GM12872 (cell line): ENCODE measurements around the gene VAMP4.

Experiments used
- TF ChIP-seq, protein P1 (sequence below): IDR thresholded peaks from 3 replicates; pipeline ENCODE4 v1.5.1; 2011; ENCODE audit warnings: low read depth, mild to moderate bottlenecking, low read length, moderate library complexity; ENCODE audit not compliant: insufficient read depth

VAMP4 gene

DNA sequence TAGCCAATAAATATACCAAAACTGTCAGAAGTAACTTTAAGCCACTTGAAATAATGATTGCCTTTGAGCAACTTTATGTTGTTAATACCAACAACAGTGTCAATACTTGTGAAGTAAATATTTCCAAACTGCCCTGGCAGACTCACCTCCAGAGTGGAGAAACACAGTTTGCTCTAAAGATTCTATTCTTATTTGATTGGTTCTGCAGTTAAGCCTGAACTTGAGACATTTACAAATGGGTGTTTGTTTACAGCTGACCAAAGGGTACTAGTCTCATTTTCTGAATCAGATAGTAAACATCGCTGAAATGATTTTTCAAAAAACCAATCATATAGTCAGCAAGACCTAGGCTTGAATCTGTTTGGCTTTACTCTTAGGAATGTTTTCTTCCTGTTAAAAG, 88.1 kb downstream of the VAMP4 start:
- TF ChIP-seq, protein P1, sequence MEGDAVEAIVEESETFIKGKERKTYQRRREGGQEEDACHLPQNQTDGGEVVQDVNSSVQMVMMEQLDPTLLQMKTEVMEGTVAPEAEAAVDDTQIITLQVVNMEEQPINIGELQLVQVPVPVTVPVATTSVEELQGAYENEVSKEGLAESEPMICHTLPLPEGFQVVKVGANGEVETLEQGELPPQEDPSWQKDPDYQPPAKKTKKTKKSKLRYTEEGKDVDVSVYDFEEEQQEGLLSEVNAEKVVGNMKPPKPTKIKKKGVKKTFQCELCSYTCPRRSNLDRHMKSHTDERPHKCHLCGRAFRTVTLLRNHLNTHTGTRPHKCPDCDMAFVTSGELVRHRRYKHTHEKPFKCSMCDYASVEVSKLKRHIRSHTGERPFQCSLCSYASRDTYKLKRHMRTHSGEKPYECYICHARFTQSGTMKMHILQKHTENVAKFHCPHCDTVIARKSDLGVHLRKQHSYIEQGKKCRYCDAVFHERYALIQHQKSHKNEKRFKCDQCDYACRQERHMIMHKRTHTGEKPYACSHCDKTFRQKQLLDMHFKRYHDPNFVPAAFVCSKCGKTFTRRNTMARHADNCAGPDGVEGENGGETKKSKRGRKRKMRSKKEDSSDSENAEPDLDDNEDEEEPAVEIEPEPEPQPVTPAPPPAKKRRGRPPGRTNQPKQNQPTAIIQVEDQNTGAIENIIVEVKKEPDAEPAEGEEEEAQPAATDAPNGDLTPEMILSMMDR: no peak

DNA sequence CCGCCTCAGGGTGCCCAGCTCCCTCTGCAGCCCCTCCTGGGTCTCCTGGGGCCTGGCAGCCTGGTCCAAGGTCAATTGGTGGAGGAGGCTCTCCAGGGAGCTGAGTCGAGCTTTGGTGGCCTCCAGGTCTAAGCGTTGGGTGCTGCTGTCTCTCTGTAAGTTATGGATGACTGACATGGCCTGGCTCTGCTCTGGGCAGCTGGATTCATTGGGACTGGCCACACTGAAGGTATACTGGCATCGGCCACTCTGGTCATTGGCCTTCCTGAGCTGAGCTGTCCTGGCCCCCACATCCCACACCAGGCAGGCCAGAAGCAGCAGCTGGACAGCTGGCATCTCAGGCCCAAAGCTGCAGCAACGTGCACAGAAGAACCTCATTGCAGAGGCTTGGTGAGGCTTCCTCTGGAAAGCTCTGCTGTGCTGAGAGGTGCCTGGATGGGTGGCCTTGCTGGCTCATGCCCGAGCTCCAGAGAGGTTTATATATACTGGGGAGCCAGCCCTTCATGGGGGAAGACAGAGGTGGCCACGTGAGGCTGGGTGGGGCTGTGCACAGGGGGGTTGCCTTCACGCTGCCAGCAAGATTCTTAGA, 89.5 kb downstream of the VAMP4 start, which contains the start of gene MYOC:
MYOC (minus strand) TSS at position 455 of the 589 bp plus-strand sequence; CDS start at position 378, 77 bp downstream.
- TF ChIP-seq, protein P1: no peak
